Upper lobe of right lung (tissue), 1 donor: ENCODE results near the gene CCER1. TPM values are rescaled to one million over a fixed set of nuclear protein-coding genes. Genes with fewer than 3 reads are reported as not detected.

ENCODE experiments used
- ATAC-seq: fragments of 200-7000 bp; cut with Tn5 transposase; one replicate; pipeline ENCODE4 v1.9.1; 2020; ENCODE audit warnings: mild to moderate bottlenecking, moderate library complexity
- DNase-seq: peaks from one replicate; pipeline ENCODE4 v3.0.0-alpha.2; 2020
- H3K27ac ChIP-seq: fragments of 200-600 bp; one replicate; pipeline ENCODE4 v1.8.0; 2022
- H3K27me3 ChIP-seq: fragments of 200-600 bp; one replicate; pipeline ENCODE4 v1.8.0; 2022; ENCODE audit warnings: mild to moderate bottlenecking
- H3K36me3 ChIP-seq: fragments of 200-600 bp; one replicate; pipeline ENCODE4 v1.8.0; 2022
- H3K4me1 ChIP-seq: fragments of 200-600 bp; one replicate; pipeline ENCODE4 v1.8.0; 2022
- H3K4me3 ChIP-seq: fragments of 200-600 bp; one replicate; pipeline ENCODE4 v1.8.0; 2022; ENCODE audit warnings: mild to moderate bottlenecking
- H3K9me3 ChIP-seq: fragments of 200-600 bp; one replicate; pipeline ENCODE4 v1.8.0; 2022
- intact Hi-C: fragments of 100-400 bp; cut with DNase I; formaldehyde crosslinking; loops from one replicate; pipeline ENCODE4 v1.11.0; 2022
- total RNA-seq: library from RNA; stranded (reverse); fragmentation: NEBNext Ultra II Directional; extraction: Animal tissue kit (Norgen Biotek cat#: 25700); gene quantifications from one replicate; pipeline ENCODE4 v1.2.1, GENCODE V29; 2021
- TF ChIP-seq, protein P1 (sequence below): fragments of 200-600 bp; IDR thresholded peaks from one replicate; pipeline ENCODE4 v1.8.0; 2022; ENCODE audit warnings: antibody characterized with exemption
- donor health status: DM: no; HTN: yes; CAD: no; lungs with severe emphysema.

Gene CCER1
- total RNA-seq, 1 donor from 2014 or later = not detected

- Histone ChIP-seq H3K4me3 (no peak overlapping the region), H3K4me1 (no peaks in the 10 kb centered on the region), H3K9me3 (no peaks in the 10 kb centered on the region), H3K36me3 (no peaks in the 10 kb centered on the region), H3K27ac (no peak overlapping the region), H3K27me3 (no peaks in the 10 kb centered on the region)
- TF ChIP-seq, protein P1, sequence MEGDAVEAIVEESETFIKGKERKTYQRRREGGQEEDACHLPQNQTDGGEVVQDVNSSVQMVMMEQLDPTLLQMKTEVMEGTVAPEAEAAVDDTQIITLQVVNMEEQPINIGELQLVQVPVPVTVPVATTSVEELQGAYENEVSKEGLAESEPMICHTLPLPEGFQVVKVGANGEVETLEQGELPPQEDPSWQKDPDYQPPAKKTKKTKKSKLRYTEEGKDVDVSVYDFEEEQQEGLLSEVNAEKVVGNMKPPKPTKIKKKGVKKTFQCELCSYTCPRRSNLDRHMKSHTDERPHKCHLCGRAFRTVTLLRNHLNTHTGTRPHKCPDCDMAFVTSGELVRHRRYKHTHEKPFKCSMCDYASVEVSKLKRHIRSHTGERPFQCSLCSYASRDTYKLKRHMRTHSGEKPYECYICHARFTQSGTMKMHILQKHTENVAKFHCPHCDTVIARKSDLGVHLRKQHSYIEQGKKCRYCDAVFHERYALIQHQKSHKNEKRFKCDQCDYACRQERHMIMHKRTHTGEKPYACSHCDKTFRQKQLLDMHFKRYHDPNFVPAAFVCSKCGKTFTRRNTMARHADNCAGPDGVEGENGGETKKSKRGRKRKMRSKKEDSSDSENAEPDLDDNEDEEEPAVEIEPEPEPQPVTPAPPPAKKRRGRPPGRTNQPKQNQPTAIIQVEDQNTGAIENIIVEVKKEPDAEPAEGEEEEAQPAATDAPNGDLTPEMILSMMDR = no peak
- intact Hi-C loops = no loop called here
- ATAC-seq (no peak), DNase-seq (no peak)
These were observed 19.3 kb upstream of the CCER1 start for GRCh38 chr12:90974286-90974685.

DNA sequence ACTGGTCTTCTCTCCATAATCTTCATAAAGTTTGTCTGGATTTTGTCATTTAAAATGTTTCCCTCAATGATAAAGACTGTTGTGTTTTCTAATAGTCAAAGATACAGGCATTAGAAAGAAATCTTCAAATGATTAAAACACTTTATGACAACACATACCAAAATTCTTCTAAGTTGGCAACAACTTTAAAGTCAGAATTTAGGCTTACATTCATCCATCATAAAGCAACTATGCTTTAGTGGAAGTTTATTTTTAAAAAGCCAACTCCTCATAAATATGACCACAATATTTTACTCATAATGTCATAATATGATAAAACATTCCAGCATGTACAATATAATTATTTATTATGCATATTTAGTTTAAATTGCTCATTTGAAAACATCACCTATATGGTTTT is 17.2 kb upstream of the CCER1 start:
- intact Hi-C loops = no loop called here

DNA sequence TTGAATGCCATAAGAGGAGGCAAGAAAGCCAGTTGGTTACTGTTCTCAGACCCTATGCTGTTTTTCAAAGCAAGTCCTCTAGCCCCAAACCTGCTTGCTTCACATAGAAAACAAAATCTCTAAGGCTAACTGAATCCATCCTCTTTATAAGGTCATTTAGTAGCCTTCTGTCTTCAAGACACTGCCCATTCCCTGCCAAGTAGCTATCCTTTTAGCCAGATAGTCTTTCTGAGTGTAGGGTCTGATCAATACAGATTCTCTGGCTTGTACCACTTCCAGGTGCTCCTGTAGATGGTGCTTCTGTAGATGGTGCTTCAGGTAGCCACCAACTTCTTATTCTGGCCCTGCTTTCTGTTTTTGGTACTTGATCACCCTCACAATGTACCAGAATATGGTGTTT is 15.9 kb upstream of the CCER1 start:
- H3K4me3 ChIP-seq = no peak overlapping the region
- H3K4me1 ChIP-seq = no peaks in the 10 kb centered on the region
- intact Hi-C loops = no loop called here
- ATAC-seq (no peak), DNase-seq (no peak)
- TF ChIP-seq, protein P1 = no peak
- H3K27ac ChIP-seq = no peak overlapping the region
- H3K27me3 ChIP-seq = no peaks in the 10 kb centered on the region
- H3K9me3 ChIP-seq = no peaks in the 10 kb centered on the region
- no peaks in the 10 kb centered on the region for H3K36me3 ChIP-seq

More for the DNA sequence above, 17.2 kb upstream of the CCER1 start:
- ATAC-seq (no peak), DNase-seq (no peak)
- Histone ChIP-seq H3K27me3 (no peaks in the 10 kb centered on the region), H3K27ac (no peak overlapping the region), H3K36me3 (no peaks in the 10 kb centered on the region), H3K4me1 (no peaks in the 10 kb centered on the region), H3K4me3 (no peak overlapping the region), H3K9me3 (no peaks in the 10 kb centered on the region)
- TF ChIP-seq, protein P1 = no peak

DNA sequence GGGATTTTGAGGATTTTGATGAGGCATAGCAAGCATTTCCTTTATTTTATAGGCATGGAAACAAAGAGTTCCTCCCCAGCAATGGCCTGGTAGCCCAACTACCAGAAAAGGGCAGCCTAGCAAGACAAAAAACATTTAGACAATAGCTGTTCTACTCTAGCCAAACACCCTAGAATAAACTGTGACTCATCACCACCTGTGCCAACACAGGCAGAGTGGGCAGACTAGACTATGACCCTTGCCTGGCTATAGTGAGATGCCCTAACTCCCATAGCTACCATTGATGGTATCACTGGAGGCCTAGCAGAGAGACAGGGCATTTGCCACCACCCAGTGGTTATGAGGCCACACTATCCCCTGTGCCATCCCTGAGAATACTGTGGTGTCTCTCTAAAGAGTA is 15.5 kb upstream of the CCER1 start:
- Histone ChIP-seq H3K9me3 (no peaks in the 10 kb centered on the region), H3K27me3 (no peaks in the 10 kb centered on the region), H3K4me1 (no peaks in the 10 kb centered on the region), H3K27ac (no peak overlapping the region), H3K36me3 (no peaks in the 10 kb centered on the region), H3K4me3 (no peak overlapping the region)
- ATAC-seq = no peak
- intact Hi-C loops = no loop called here
- DNase-seq = no peak
- TF ChIP-seq, protein P1 = no peak

- Histone ChIP-seq H3K4me1 (no peaks in the 10 kb centered on the region), H3K27me3 (no peaks in the 10 kb centered on the region), H3K27ac (no peak overlapping the region), H3K36me3 (no peaks in the 10 kb centered on the region), H3K9me3 (no peaks in the 10 kb centered on the region), H3K4me3 (no peak overlapping the region)
- no peak for DNase-seq
- intact Hi-C loops = no loop called here
- ATAC-seq = no peak
- TF ChIP-seq, protein P1 = no peak
These were observed 14.9 kb upstream of the CCER1 start for GRCh38 chr12:90969851-90970250.

GRCh38 chr12:90969346-90969745 is 14.4 kb upstream of the CCER1 start:
- Histone ChIP-seq H3K4me1 (no peaks in the 10 kb centered on the region), H3K4me3 (no peak overlapping the region), H3K27ac (no peak overlapping the region), H3K27me3 (no peaks in the 10 kb centered on the region), H3K9me3 (no peaks in the 10 kb centered on the region), H3K36me3 (no peaks in the 10 kb centered on the region)
- DNase-seq (no peak), ATAC-seq (no peak)
- TF ChIP-seq, protein P1 = no peak
- intact Hi-C loops = no loop called here
